Endothelial cell (in vitro differentiated cells): ENCODE measurements around the gene ZGPAT. TPM values are rescaled to one million over a fixed set of nuclear protein-coding genes. Genes with fewer than 3 reads are reported as not detected.

Source experiments
- DNase-seq: peaks from one replicate; pipeline ENCODE4 v3.0.0; 2021; ENCODE audit warnings: low spot score
- H3K27ac Mint-ChIP-seq: one replicate; pipeline ENCODE4 v1.8.0; 2021; ENCODE audit warnings: mixed read lengths, inconsistent platforms; ENCODE audit not compliant: unreplicated experiment
- H3K27me3 Mint-ChIP-seq: one replicate; pipeline ENCODE4 v1.8.0; 2021; ENCODE audit warnings: mild to moderate bottlenecking, moderate library complexity, mixed read lengths, inconsistent platforms; ENCODE audit not compliant: unreplicated experiment
- H3K36me3 Mint-ChIP-seq: one replicate; pipeline ENCODE4 v1.8.0; 2021; ENCODE audit warnings: mild to moderate bottlenecking, low read depth, mixed read lengths, inconsistent platforms; ENCODE audit not compliant: unreplicated experiment
- H3K4me1 Mint-ChIP-seq: one replicate; pipeline ENCODE4 v1.8.0; 2021; ENCODE audit warnings: mild to moderate bottlenecking, mixed read lengths, inconsistent platforms; ENCODE audit not compliant: unreplicated experiment
- H3K4me3 Mint-ChIP-seq: one replicate; pipeline ENCODE4 v1.8.0; 2021; ENCODE audit warnings: mild to moderate bottlenecking, mixed read lengths, inconsistent platforms; ENCODE audit not compliant: unreplicated experiment
- H3K9me3 Mint-ChIP-seq: one replicate; pipeline ENCODE4 v1.8.0; 2021; ENCODE audit warnings: mixed read lengths, inconsistent platforms; ENCODE audit not compliant: unreplicated experiment
- total RNA-seq: library from RNA; stranded (reverse); fragmentation: NEBNext Ultra II Directional; extraction: Animal tissue kit (Norgen Biotek cat#: 25700); gene quantifications from one replicate; pipeline ENCODE4 v1.2.1, GENCODE V29; 2021; ENCODE audit not compliant: unreplicated experiment
- TF ChIP-seq, protein P1 (sequence below): fragments of 200-600 bp; sonication (generic); IDR thresholded peaks from one replicate; pipeline ENCODE4 v1.5.0; 2021; ENCODE audit warnings: antibody characterized with exemption; ENCODE audit not compliant: unreplicated experiment

Gene ZGPAT
- total RNA-seq, 1 donor from 2014 or later: 34.9 TPM

DNA sequence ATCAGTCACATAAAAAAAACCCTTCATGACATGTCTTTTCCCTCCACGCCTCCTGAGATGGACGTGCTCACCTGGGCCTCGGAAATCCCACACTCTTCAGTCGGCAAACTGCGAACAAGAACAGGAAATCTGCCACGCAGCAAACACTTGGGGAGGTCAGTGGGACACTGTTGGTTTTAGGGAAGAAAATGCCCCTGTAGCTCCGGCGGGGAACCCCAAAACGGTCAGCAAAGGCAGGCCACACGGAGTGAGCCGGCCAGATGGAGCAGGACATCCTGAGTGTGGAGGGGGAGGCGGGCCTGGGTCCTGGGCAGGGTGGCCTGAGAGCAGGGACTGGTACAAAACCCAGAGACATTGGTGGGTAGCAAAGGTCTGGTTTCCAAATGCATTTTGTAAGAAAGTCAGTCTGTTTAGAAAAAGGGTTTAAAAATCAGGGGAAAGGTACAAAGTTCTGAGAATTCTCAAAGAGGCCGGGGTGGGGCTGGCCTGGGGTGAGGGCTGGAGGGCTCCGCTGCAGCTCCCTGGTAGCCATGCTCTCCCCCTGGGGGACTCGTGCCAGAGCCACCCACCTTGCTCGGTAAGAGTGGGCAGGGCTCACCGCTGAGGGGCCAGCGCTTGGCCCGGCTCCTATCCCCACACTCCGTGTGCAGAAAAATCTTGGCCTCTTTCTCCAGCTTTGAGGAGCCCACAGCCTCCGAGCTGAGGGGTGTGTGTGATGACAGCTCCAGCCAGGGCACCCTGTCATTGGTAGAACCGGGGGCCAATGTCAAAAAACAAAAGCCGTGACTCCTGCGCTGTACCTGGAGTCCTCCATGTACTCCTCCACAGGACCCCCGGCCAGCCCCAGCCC, 37.0 kb downstream of the ZGPAT start:
- Mint-ChIP-seq H3K4me1 (no peaks in the 10 kb centered on the region), H3K27ac (peak overlapping the region; percentile 72), H3K27me3 (peaks cover 12% of the 10 kb centered on the region), H3K36me3 (peaks cover 19% of the 10 kb centered on the region), H3K4me3 (no peak overlapping the region), H3K9me3 (no peaks in the 10 kb centered on the region)
- no peak for DNase-seq
- TF ChIP-seq, protein P1, sequence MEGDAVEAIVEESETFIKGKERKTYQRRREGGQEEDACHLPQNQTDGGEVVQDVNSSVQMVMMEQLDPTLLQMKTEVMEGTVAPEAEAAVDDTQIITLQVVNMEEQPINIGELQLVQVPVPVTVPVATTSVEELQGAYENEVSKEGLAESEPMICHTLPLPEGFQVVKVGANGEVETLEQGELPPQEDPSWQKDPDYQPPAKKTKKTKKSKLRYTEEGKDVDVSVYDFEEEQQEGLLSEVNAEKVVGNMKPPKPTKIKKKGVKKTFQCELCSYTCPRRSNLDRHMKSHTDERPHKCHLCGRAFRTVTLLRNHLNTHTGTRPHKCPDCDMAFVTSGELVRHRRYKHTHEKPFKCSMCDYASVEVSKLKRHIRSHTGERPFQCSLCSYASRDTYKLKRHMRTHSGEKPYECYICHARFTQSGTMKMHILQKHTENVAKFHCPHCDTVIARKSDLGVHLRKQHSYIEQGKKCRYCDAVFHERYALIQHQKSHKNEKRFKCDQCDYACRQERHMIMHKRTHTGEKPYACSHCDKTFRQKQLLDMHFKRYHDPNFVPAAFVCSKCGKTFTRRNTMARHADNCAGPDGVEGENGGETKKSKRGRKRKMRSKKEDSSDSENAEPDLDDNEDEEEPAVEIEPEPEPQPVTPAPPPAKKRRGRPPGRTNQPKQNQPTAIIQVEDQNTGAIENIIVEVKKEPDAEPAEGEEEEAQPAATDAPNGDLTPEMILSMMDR: no peak

DNA sequence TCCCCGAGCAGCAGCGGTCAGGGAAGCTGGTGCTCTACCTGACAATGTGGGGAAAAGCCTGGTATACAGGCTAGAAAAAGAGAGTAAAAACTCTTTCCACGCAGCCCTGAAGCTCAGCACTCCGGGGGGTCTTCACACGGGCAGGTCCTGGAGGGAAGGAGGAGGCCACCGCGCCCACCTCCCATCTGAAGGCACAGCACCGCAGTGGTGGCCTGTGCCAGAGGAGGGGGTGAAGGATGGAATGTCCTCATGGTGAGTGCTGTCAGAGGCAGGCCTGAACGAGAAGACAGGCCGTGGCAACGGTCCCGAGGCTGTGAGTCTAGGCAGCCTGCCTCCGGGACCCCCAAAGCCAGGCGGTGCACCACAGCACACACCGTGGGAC, 37.6 kb downstream of the ZGPAT start:
- DNase-seq: no peak
- Mint-ChIP-seq H3K27ac (no peak overlapping the region), H3K4me3 (peak overlapping the region; percentile 83), H3K36me3 (peaks cover 19% of the 10 kb centered on the region), H3K9me3 (no peaks in the 10 kb centered on the region), H3K27me3 (peaks cover 12% of the 10 kb centered on the region), H3K4me1 (no peaks in the 10 kb centered on the region)
- TF ChIP-seq, protein P1: no peak

DNA sequence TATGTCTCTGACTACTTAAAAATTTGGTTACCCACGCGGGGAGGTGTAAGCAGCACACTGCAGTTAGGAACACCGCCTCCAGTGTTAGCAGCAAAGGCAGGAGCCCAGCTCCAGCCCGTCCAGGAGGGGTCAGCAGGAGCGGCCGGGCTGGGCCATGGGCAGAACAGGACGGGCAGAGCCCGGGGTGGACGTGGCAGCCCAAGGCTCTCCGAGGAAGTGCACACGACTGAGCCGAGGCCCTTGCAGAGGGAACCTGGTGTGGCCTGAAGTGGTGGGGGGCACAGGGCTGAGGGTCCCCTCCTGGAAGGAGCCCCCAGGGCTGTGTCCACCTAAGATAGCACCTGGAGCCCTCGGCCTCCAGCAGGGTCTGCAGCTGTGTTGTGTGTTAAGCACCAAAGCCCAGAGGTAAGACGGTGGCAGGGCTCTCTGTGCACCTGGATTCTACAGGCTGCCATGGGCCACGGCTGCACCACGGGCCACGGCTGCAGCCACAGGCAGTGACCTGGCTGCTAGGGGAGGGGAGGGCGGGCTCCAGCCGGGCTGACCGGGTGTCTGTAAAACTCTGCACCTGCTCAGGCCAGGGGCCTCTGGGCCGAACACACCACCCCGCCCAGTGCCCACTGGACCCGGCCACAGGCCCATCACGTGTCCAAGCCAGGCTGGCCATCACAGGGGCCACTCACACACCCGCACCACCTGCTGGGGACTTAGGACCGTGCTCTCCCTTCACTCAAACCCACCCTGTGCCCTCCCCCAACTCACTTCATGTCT, 38.3 kb downstream of the ZGPAT start:
- no peaks in the 10 kb centered on the region for H3K4me1 Mint-ChIP-seq
- peak overlapping the region; percentile 83 for H3K4me3 Mint-ChIP-seq
- H3K27me3 Mint-ChIP-seq: peaks cover 12% of the 10 kb centered on the region
- H3K27ac Mint-ChIP-seq: no peak overlapping the region
- no peak for DNase-seq
- peaks cover 19% of the 10 kb centered on the region for H3K36me3 Mint-ChIP-seq
- H3K9me3 Mint-ChIP-seq: no peaks in the 10 kb centered on the region
- TF ChIP-seq, protein P1: no peak

DNA sequence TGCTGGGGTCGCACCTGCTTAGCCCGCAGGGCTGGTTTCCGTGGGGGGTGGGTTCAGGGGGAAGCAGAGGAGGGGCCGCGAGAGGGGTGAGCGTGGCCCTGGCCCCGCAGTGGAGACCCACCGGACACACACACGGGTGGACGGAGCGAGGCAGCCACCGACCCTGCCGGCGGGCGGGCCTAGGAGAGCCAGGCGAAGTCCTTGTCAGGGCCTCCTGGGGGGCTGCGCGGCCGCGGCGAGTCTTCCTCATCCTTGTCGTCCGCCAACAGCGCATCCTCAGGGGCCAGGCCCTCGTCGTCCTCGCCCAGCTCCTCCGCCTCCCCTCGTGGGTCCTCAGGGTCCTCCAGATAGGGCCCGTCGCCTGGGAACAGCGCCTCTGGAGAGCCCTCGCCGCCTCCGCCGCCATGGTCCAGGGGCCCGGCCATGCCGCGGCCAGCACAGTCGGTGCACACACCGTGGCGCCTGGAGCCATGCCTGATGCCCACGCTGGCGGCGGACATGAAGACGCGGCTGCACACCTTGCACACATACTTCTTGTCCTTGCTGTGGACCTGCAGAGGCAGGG, 39.0 kb downstream of the ZGPAT start:
- H3K36me3 Mint-ChIP-seq: peaks cover 19% of the 10 kb centered on the region
- no peak for DNase-seq
- H3K4me1 Mint-ChIP-seq: no peaks in the 10 kb centered on the region
- H3K27me3 Mint-ChIP-seq: peaks cover 12% of the 10 kb centered on the region
- no peak overlapping the region for H3K27ac Mint-ChIP-seq
- TF ChIP-seq, protein P1: no peak
- no peaks in the 10 kb centered on the region for H3K9me3 Mint-ChIP-seq
- H3K4me3 Mint-ChIP-seq: no peak overlapping the region
